Breast epithelium (tissue), 3 donors: ENCODE results near the gene LRRC15.

ENCODE experiments used
- POLR2A ChIP-seq: fragments of 450-650 bp; IDR thresholded peaks from one replicate; pipeline ENCODE4 v1.6.1; 2016; ENCODE audit warnings: antibody characterized with exemption, mild to moderate bottlenecking, moderate library complexity
- POLR2AphosphoS5 ChIP-seq, 3 donors: sonication (generic); formaldehyde crosslinking; IDR thresholded peaks; one replicate each; pipeline ENCODE4 v1.6.1; 2017; ENCODE audit warnings: antibody characterized with exemption in 3 of 3
- TF ChIP-seq, protein P1 (sequence below), 3 donors: fragments of 450-650 bp; IDR thresholded peaks; one replicate each; pipeline ENCODE4 v1.5.1; 2016 to 2017; ENCODE audit warnings: antibody characterized with exemption in 3 of 3, mild to moderate bottlenecking in 3 of 3, moderate library complexity in 3 of 3

- TF ChIP-seq, protein P1, sequence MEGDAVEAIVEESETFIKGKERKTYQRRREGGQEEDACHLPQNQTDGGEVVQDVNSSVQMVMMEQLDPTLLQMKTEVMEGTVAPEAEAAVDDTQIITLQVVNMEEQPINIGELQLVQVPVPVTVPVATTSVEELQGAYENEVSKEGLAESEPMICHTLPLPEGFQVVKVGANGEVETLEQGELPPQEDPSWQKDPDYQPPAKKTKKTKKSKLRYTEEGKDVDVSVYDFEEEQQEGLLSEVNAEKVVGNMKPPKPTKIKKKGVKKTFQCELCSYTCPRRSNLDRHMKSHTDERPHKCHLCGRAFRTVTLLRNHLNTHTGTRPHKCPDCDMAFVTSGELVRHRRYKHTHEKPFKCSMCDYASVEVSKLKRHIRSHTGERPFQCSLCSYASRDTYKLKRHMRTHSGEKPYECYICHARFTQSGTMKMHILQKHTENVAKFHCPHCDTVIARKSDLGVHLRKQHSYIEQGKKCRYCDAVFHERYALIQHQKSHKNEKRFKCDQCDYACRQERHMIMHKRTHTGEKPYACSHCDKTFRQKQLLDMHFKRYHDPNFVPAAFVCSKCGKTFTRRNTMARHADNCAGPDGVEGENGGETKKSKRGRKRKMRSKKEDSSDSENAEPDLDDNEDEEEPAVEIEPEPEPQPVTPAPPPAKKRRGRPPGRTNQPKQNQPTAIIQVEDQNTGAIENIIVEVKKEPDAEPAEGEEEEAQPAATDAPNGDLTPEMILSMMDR (IDR thresholded peaks at IDR 0.05) = no peak
- TF ChIP-seq POLR2AphosphoS5 (IDR thresholded peaks at IDR 0.05) (no peak), POLR2A (no peak)
These were observed 25.7 kb upstream of the LRRC15 start for GRCh38 chr3:194395212-194395611.
